SK-MEL-5 (cell line): ENCODE measurements around the gene IRGQ. TPM values are rescaled to one million over a fixed set of nuclear protein-coding genes. Genes with fewer than 3 reads are reported as not detected.
"Not testable (repeated sequence)": the region's sequence is repeated elsewhere in the genome, so short reads cannot be mapped to it uniquely, and the experiment has no call there.

ENCODE experiments used
- DNase-seq: peaks from one replicate; pipeline ENCODE4 v3.0.0-alpha.2; 2016; ENCODE audit warnings: low read depth, low spot score
- in situ Hi-C: cut with HindIII; loops from 2 replicates; pipeline ENCODE4 v1.10.0; 2016; ENCODE audit warnings: low sequenced_read_pairs, high pct_unique_total_duplicates, low pct_unique_long_range_greater_than_20kb
- total RNA-seq: library from RNA; depleted of rRNA; stranded (reverse); fragments of >200 nt; shearing (Covaris generic); gene quantifications from 2 replicates; pipeline ENCODE4 v1.2.3, GENCODE V29; 2014

IRGQ gene
- total RNA-seq, 1 experiment from 2014 or later, result 18.7 TPM

GRCh38 chr19:43607238-43608205, 11.6 kb upstream of the IRGQ start:
- no peak for DNase-seq
- in situ Hi-C loops, result no loop called here

GRCh38 chr19:43606569-43607229, 10.8 kb upstream of the IRGQ start:
- in situ Hi-C loops, result no loop called here
- peak; percentile 51 for DNase-seq

GRCh38 chr19:43605875-43606568, 10.1 kb upstream of the IRGQ start:
- DNase-seq, result no peak
- in situ Hi-C loops, result no loop called here

- DNase-seq, in situ Hi-C loops: not testable (repeated sequence)
Measured at GRCh38 chr19:43600326-43600725, 4.4 kb upstream of the IRGQ start.

- in situ Hi-C loops, result no loop called here
- DNase-seq, result no peak
Measured at GRCh38 chr19:43599635-43600295, 3.8 kb upstream of the IRGQ start.

GRCh38 chr19:43598445-43599240, 2.7 kb upstream of the IRGQ start:
- in situ Hi-C loops, result no loop called here
- DNase-seq, result no peak

GRCh38 chr19:43597876-43598275, 1.9 kb upstream of the IRGQ start:
- in situ Hi-C loops, result no loop called here

GRCh38 chr19:43596842-43597461, 1.0 kb upstream of the IRGQ start:
- in situ Hi-C loops, result no loop called here
- DNase-seq, result no peak

More at GRCh38 chr19:43597876-43598275, 1.9 kb upstream of the IRGQ start:
- DNase-seq, result no peak

- DNase-seq, result no peak
- in situ Hi-C loops, result no loop called here
Measured at GRCh38 chr19:43595605-43595998, 332 bp downstream of the IRGQ start.

- DNase-seq, result peak; percentile 53
- in situ Hi-C loops, result no loop called here
Measured at GRCh38 chr19:43594710-43595604, 977 bp downstream of the IRGQ start.

GRCh38 chr19:43594081-43594697, 1.7 kb downstream of the IRGQ start:
- in situ Hi-C loops, result no loop called here
- DNase-seq, result no peak

GRCh38 chr19:43592800-43593350, 3.1 kb downstream of the IRGQ start:
- in situ Hi-C loops, result no loop called here
- no peak for DNase-seq

GRCh38 chr19:43591904-43592772, 3.8 kb downstream of the IRGQ start:
- in situ Hi-C loops, result no loop called here
- no peak for DNase-seq

- no peak for DNase-seq
- in situ Hi-C loops, result no loop called here
Measured at GRCh38 chr19:43589678-43590077, 6.3 kb downstream of the IRGQ start.
